NCI-H510A (cell line): ENCODE measurements around the gene FIGNL1.
"Not testable (repeated sequence)": the region's sequence is repeated elsewhere in the genome, so short reads cannot be mapped to it uniquely, and the experiment has no call there.

Experiments used
- DNase-seq: peaks from one replicate; lab custom pipeline; 2025; lab: John Stamatoyannopoulos, UW

Gene FIGNL1

DNA sequence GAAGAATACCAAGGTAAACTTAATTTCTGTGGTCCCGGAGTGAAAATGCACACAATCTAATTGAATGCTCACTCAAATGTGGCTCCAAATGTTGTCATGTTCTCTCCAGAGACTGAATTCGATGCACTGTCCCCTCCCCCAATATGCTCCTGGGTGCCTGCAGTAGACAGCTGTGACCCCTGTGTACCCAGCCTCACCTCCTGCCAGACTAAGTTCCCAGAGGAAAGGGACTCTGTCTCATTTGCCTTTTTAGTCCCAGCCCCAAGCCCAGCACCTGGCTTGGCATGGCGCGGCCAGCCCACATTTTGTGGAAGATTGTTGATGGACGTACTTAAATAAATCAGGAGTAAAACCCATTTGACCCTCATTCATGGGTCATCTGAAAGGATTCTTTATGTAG is 21.8 kb upstream of the FIGNL1 start:
- no peak for DNase-seq

DNA sequence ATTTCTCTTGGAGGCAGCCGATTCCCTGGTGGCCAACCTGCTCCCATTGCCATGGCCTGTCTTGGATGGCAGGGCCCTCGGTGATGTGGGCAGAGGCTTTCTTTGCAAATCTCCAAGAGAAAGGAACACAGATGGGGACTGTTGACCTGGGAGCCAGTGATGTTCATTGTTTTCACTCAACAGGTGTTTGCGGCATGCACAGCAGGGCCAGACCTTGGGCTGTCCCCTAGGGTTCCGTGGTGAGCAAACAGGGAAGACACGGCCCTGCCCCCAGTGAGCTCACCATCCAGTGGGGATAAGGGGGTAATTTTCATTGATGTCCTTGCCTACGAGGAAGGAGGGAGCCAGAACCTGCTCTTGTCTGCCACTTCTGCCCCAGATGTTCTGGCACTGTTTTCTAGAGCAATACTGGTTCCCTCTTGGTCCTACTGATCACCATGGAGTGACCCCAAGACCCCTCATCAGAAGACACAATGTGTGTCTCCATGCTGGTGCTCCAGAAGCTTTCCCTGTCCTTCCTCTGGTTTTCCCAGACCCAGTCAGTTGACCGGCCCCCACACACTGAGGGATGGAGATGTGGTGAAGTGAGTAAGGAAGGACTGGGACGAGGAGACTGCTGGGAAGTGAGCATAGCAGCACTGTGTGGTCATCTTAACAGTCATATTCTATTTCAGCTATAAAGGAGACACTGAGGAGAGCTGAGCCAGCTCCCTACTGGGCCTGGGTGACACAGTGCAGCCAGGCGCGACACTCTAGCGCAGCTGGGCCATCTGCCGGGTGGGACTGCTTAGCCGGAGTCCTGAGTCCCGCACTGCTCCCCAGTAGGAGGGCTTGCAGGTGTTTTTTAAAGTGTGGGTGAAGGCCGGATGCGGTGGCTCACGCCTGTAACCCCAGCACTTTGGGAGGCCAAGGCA is 20.4 kb upstream of the FIGNL1 start:
- DNase-seq, result peak; percentile 65

DNA sequence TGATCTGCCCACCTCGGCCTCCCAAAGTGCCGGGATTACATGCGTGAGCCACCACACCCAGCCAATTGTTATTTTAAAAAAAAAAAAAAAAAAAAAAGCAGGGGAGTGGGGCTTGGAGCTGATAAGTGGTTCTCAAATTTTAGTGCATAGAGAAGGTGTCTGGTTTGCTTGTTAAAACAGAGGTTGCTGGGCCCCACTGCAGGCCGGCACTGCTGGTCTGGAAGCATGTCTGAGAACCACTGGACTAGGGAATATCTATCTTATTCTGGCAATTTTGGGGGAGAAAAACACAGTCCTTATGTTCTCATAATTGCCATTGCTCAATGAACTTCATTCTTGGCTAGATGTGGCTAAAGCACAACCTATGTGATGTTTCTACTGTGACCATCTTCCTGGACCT is 19.0 kb upstream of the FIGNL1 start:
- no peak for DNase-seq

DNA sequence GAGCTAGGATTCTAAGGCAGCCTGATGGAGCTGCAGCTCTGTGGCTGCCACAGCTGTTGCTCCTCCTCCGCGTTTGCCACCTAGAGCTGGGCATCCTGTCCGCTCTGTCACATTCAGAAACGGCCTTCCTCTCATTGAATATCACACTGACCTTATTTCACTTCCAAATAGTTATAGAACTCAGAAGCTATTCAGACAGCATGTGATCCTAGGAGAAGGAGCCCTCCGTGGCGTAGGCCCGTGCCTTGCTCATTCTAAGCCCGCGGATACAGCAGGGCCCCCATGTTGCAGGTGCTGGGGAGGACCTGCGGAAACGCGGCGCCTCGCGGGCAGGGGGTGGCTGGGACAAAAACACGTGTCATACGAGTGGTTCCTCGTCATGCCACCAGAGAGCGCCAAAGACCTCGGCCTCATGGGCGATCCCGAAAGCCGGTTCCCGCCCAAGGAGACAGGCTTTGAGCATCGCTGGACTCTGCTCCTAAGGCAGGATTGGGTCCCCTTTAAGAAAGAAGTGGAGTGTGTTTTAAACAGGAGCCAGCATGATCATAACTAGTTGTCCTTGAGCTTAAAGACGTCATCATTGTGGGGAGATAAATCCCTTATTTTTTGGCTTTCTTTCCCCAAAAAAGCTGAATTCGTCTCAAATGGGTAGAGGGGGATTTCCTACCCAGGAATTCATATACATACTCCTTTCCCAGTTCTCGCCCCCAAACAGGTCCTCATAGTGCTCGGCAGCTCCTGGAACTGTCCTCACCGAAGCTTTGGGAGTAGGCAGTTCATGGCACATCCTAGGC is 17.9 kb upstream of the FIGNL1 start:
- DNase-seq, result peak; percentile 78

DNA sequence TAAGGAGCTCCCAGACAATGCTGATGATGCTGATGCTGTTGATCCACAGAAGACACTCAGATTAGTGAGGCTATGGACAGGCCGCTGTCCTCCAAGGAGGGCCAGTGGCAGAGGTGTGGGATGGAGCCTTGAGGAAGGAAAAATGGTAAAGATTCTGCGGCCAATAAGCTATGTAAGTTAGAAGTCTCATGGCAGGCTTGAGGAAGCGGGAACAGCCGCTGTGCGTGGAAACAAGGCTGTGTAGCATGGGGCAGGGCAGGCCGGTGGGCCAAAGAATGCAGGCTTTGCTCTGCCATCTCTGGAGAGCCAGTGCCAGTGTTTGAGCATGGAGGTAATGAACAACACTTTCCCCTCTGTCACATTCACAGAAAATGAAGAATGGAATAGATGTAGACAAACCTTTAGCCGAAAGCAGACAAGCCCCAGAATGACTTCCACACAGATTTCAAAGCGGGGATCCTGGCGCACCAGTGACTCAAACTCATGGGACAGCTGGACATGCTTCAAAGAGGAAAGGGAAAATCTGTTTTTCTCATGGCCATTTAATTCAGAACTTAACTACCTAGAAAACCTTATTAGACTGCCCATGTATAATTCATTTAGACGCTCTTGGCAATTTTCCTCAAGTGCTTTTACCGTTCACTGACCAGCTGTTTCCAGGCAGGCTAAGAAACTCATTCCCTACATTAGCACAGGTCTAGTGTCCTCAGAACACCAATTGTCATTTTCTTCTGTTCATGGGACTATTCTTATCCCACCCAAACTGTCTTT is 16.9 kb upstream of the FIGNL1 start:
- DNase-seq, result no peak

DNA sequence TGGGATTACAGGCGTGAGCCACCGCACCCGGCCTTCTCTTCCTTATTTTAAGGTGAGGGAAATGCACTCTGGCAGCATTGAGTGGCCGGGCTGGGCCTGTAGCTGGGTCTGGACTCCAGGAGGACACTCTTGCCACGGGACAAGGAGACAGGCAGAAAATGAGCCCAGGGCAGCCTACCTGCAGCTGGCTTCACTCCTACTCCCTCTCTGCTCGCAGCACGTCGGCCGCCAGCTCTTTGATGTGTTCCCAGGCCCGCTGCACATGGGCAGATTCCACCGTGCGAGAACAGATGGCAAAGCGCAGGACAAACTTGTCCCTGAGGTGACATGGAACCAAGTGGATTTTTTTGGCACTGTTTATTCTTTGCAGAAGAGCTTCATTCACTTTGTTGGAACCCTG is 12.9 kb upstream of the FIGNL1 start:
- DNase-seq, result no peak

DNA sequence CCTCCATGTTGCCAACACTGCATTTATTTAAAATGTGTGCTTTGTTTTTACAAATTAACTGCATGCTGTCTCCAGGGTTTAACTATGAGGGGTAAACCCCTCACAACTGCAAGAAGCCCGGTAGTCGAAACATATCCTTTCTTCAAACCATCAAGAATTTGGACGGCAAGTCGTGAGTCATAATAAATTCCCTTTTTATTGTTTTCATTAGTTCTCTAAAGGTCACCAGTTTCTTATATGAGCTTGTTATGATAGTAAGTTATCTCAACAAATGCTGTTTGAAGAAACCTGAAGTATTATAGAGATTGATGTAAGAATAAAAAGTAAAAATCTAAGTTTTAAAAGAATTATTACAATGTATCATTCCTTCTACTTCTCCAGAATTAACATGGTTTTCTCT is 12.2 kb upstream of the FIGNL1 start:
- DNase-seq, result no peak

DNA sequence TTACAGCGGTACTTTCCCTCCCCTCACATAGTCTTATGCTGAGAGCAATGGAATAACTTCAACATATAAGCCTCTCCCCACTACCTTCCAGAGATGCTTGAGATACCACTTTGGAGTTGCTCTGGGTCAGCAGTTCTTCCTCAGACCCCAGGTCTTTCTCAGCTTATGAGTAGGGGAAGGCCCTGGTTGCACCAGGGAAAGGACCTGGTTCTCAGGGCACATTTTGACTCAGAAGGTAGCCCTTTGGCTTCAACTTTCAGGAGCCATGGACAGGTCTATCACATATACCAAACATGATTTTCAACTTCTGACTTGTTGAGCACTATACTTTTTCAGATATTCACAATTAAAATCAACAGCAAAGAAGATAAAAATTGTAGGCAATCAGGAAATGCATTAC is 11.5 kb upstream of the FIGNL1 start:
- DNase-seq, result no peak

DNA sequence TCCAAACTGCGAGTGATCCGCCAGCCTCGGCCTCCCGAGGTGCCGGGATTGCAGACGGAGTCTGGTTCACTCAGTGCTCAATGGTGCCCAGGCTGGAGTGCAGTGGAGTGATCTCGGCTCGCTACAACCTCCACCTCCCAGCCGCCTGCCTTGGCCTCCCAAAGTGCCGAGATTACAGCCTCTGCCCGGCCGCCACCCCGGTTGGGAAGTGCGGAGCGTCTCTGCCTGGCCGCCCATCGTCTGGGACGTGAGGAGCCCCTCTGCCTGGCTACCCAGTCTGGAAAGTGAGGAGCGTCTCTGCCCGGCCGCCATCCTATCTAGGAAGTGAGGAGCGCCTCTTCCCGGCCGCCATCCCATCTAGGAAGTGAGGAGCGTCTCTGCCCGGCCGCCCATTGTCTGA is 9.0 kb upstream of the FIGNL1 start:
- not testable (repeated sequence) for DNase-seq

DNA sequence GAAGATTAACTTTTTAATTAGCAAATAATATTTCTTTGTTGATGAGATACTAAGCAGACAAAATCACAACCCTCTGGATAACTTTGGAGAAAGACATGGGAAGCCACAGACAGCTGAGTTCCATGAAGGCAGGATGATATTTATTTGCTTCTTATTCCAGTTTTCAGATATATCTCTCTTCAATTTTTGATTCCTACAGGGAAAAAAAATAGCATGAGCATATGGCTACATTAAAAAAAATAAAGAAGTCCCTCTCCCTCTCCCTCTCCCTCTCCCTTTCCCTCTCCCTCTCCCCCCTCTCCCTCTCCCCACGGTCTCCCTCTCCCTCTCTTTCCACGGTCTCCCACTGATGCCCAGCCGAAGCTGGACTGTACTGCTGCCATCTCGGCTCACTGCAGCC is 8.5 kb upstream of the FIGNL1 start:
- not testable (repeated sequence) for DNase-seq

DNA sequence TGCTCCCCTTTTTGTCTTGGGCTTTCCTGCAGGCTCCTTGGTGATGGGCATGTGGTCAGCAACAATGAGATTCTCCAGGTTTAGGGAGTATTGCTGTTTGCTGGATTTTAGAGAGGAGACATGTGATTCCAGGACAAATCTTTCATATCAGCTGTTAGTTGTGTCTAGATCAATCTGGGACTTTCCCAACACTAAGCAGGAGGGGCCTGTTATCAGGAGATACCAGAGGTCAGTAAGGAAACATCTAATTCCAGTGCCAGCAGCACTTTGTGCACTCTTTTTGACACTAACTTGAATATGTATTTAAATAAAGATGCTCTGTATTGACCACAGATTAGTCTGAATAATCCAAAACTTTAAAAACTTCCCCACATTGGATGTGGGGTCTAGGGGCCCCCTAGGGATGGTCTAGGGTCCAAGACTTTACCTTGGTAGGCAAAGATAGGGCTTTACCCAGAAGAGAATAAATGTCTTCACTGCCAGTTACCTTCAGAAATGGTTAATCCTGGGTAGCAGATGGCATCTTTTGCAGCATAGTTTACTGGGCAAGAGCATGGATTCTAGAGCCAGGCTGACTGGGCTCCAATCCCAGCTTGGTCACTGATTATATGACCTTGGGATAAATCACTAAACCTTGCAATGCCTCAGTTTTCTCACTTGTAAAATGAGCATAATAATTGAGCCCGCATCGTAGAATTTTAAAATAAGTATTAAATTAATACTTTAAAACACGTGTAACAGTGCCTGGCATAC is 6.4 kb upstream of the FIGNL1 start:
- DNase-seq, result no peak

DNA sequence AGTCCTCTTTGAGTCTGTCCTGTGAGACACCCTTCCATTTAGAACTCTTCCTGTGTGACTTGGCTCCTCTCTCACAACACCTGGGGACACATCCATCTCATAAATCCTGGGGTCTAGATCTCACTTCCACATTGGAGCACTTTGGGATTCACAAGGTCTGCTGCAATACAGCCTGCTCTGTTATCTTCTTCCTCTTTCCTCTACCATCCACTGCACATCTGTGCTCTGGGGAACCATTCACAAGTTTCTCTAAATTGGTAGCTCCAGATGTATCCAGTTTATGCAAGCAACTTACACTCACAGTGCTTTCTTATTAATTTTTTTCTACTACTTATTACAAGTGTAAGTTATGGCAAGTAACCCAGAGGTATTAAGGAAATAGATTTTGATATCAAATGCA is 5.5 kb upstream of the FIGNL1 start:
- DNase-seq, result no peak

DNA sequence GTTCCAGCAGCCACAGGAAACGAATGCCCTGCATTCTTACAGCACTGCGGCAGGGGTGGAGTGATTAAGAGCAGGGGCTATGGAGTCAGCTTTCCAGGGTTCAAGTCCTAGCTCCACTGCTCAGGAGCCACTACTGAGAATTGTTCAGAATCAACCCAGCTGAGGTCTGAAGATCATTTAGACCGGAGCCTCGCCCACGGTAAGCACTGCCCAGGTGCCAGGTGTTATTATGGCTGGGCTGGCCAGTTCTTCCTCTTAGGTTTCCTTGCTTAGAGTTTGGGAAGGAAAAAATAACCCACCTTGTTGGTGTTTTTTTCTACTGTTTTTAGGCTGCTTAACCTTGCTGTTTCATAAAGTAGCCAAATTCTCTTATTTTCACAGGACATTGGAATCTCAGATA is 4.8 kb upstream of the FIGNL1 start:
- no peak for DNase-seq

DNA sequence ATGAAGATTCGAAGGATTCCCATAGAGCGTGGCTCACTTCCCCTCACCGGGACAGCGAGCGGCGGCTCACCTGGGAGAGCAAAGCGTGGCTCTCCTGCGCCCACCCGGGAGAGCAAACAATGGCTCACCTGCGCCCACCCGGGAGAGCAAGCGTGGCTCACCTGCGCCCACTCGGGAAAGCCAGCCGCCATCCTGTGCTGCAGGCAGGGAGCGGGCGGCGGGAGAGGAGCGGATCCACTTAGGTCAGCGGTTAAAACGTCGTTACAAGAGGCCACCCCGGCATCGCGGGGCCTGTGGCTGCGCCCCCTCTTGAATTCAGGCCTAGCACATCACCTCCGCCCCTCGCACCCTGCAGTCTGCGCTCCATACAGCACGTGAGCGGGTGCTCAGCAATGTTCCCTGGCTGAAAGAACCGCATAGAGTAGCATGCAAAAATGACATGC is 461 bp upstream of the FIGNL1 start:
- DNase-seq, result peak; percentile 23

DNA sequence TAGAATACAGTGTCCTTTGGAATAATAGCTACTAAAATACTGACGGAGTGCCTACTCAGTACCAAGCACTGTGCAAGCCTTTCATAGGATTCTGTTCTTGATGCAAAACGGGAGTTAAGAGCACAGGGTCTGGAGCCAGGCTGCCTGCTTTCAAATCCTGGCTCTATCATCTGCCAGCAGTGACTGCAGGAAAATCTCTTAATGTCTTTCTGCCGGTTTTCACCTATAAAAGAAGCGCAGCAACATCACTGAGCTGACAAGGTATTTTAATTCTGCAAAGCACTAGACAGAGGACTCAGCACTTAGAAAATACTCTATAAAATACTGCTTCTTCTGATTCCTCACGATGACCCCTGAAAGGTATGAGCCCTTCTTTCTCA is 659 bp downstream of the FIGNL1 start:
- DNase-seq, result no peak

DNA sequence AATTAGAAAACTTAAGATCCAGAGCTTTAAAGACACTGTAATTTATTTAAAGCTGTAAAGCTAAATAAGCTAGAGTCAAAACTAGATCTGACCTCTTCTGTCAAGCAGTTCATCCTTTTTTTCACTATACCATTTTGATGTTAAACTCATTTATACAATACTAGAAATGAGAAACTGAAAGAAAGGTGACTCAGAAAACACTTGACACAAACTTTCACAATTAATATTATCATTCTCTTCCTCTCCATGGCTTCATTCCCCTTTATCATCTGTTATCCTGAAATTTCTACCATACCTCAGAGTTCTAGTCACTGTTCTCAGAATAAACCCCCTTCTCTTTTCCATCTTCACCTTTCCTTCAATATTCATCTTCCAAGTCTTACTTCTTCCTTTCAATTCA is 1.3 kb downstream of the FIGNL1 start:
- no peak for DNase-seq

DNA sequence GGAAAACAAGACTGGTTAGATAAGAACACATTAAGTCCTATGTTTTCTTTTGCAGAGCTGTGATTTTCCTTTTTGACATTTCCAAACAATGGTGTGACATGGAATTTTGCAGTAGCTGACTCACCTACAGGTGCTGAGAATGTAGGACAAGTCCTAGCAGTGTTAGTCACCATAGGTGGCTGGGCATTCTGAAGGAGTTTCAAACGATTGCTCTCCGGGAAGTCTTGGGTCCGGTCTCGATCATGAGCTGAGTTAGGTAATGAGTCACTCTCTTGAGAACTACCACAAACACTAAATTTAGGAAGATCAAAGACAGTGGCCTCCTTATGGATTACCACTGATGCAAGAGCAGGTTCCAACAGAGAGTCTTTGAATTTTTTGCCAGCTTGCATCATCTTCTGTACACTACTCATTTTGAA is 3.6 kb downstream of the FIGNL1 start:
- no peak for DNase-seq

DNA sequence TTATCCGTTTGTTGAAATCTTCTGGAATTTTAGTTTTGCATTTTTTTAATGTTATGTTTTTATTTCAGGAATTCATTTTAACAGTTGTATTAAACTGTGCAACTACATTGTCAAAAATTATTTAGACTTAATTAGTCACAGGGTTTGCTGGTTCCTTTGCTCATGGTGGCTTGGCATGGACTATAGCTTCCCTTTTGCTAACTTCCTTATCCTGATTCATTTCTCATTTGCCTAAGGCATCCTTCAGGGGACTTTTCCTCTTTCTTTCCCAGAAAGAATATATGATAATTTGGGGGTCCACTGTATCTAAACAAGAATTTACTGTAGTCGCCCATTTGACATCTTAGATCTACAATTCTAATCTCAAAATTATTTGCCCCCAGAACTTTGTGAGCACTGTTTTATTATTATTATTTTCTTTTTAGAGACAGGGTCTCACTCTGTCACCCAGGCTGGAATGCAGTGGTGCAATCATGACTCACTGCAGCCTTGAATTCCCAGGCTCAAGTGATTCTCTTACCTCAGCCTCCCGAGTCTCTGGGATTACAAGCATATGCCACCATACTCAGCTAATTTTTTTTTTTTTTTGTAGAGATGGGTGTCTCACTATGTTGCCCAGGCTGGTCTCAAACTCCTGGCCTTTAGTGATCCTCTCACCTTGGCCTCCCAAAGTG is 13.9 kb downstream of the FIGNL1 start:
- no peak for DNase-seq

DNA sequence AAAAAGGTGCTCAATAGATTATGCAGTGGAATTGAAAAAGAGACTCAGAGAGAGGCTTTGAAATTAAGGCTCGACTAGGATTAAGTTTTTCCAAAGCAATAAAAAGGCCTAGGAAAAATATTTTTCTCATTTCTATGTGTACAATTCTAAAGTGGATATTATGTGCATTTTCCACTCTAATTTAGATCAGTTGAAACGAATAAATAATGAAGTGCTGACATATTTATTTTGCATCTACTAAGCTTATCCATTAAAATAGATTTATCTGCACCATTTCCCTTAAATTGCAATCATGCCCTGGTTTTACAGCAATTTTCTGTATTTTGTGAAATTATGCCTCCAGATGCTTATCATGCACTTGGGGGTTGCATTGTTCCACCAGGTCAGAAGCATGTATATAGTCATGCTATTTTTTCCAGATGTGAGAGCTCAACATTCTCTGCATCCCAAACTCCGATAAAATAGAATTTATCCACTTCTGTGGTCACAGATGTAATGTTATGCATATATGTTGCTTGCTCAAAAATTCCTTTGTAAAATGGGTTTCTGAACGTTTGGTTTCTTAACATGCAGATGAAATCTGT is 18.3 kb downstream of the FIGNL1 start:
- DNase-seq, result no peak

DNA sequence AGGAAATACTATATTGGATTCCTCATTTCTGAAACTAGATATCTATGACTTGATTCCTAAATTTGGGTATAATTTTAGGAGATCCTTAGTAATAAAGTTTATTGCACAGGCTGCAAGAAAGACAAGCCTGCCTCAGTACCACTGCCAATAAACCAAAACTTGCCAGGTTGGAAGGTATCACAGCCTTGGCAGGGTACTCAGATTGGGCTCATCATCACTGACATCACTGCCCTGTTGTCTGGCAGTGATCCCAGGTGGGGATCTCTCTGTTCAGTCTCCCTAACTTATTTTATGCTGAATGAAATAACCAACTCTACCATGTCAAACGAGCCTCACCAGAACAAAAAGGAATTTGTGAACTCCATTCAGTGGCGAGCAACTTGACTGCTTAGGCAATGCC is 18.8 kb downstream of the FIGNL1 start:
- DNase-seq, result no peak

DNA sequence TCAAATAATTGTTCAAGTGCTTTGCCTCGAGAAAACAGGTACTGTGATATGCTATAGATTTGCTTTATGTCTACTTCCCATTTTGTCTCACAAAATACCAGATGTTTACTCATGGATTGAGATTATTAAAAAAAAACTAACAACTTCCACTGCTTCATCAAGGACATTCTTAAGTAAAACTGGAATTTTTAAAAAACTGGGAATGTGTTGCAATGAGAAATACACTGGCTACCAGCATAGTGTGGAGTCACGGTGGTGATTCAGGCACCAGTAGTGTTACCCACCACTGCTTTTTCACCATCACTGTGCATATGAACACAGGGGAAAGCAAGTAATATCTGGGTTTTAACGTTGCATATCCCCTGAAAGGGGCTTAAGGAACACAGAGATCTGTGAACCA is 21.2 kb downstream of the FIGNL1 start:
- no peak for DNase-seq
